ENCODE measurements around the gene HBEGF. TPM values are rescaled to one million over a fixed set of nuclear protein-coding genes. Genes with fewer than 3 reads are reported as not detected.

The HBEGF gene
- polyA plus RNA-seq, 2 of the 4 experiments (the other 2 are of a cell fraction), result 3.4 to 5.0 TPM

- ATAC-seq (no peak), FAIRE-seq (no peak), DNase-seq (ENCODE audit: low read depth in 1 of 2, low spot score in 1 of 2) (no peak)
- ChIA-PET POLR2A (no interaction called here), CTCF (interaction anchor here (1.2 to 1.9 kb wide), 3 partner anchors 36 to 55 kb away, joined by 3 to 6 read pairs (median 3); partner anchors contain the start of gene HBEGF)
- H3K4me2 ChIP-seq, result no peak overlapping the region
- H3K27ac ChIP-seq, result no peak overlapping the region
- H3K4me1 ChIP-seq, result peaks cover 82% of the 10 kb centered on the region
- H3K4me3 ChIP-seq, result no peak overlapping the region
- TF ChIP-seq E2F6 (IDR thresholded peaks at IDR 0.05; ENCODE audit: borderline replicate concordance, low read depth) (no peak), FOSB (CRISPR knock-in tag; IDR thresholded peaks at IDR 0.05) (no peak), KDM1A (IDR thresholded peaks at IDR 0.05; ENCODE audit: low read depth) (no peak), HOXA7 (CRISPR knock-in tag; IDR thresholded peaks at IDR 0.05) (no peak), EHF (CRISPR knock-in tag; IDR thresholded peaks at IDR 0.05) (no peak)
- no peaks in the 10 kb centered on the region for H3K9me3 ChIP-seq
- WGBS (ENCODE audit: missing lambda C conversion rate), result 79% methylated on average over 5 of the region's 5 CpGs
Observed at GRCh38 chr5:140297283-140297682, 49.1 kb downstream of the HBEGF start.

DNA sequence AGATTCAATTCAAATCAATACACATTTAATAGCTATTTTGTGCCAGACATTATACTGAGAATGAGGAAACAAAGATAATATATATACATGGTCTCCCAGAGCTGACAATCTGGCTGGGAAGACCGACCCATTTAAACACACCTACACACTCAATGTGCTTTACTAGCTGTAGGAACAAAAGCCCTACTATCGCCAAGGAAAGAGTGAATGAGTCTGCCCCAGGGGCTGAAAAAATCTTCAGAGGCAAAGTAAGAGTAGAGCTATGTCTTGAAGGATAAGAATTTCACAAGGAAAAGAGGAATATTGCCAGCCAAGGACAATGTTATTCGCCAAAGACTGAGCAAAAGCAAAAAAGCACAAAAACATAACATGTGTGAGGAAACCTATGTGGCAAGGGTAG lies 50.1 kb downstream of the HBEGF start:
- Histone ChIP-seq H3K27ac (no peak overlapping the region), H3K4me2 (no peak overlapping the region), H3K4me1 (peaks cover 85% of the 10 kb centered on the region), H3K4me3 (no peak overlapping the region), H3K9me3 (no peaks in the 10 kb centered on the region)
- WGBS (ENCODE audit: missing lambda C conversion rate), result 92% methylated on average over 3 of the region's 3 CpGs
- FAIRE-seq (no peak), ATAC-seq (no peak), DNase-seq (ENCODE audit: low read depth in 1 of 2, low spot score in 1 of 2) (no peak)
- CTCF ChIA-PET, result interaction anchor here (1.5 to 1.6 kb wide), 2 partner anchors 52 to 56 kb away, joined by 4 to 6 read pairs; no protein-coding TSS in a partner anchor
- POLR2A ChIA-PET, result interaction anchor here (0.5 kb wide), 1 partner anchor 9 kb away, joined by 3 read pairs; no protein-coding TSS in a partner anchor
- no peak for TF ChIP-seq ZFP36 (IDR thresholded peaks at IDR 0.05; ENCODE audit: borderline replicate concordance, partially characterized antibody)

DNA sequence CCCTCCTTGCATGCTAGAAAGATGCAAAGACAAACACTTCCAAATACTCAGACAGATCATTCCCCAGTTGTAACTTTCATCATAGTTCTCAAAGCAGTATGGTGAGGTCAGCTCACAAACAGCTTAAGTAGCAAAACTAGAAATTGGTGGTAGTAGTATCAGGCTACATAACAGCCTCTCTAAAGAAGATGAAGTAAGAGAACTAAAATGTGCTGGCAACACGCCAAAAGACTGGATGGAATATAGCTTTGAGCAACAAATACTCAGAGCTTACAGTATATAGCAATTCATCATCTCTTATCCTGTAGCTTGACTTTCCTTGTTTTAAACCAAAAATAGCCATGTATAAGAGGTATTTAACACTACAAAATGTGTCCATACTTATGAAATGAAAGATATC lies 51.0 kb downstream of the HBEGF start:
- peak in 1 of 2 experiments; percentile 61 for DNase-seq (ENCODE audit: low read depth in 1 of 2, low spot score in 1 of 2)
- Histone ChIP-seq H3K4me1 (peaks cover 84% of the 10 kb centered on the region), H3K4me2 (peak overlapping the region; percentile 29), H3K4me3 (no peak overlapping the region), H3K27ac (no peak overlapping the region; a peak in 1 of 6 replicates), H3K9me3 (no peaks in the 10 kb centered on the region)
- ChIA-PET POLR2A (interaction anchor here (0.7 to 1.1 kb wide), 2 partner anchors 27 to 50 kb away, joined by 3 read pairs; no protein-coding TSS in a partner anchor), CTCF (interaction anchor here (1.5 to 1.6 kb wide), 2 partner anchors 53 to 57 kb away, joined by 4 to 6 read pairs; no protein-coding TSS in a partner anchor)
- WGBS (ENCODE audit: missing lambda C conversion rate), result 0% methylated on average over 1 of the region's 1 CpG
- TF ChIP-seq CEBPB (IDR thresholded peaks at IDR 0.05) (0 out of 4 replicates have a peak, but pooled peaks of 1 of the 2 experiments have one; percentile 8), ZNF302 (CRISPR knock-in tag; IDR thresholded peaks at IDR 0.05) (no peak)
- peak; percentile 62 to 68; a peak in 4 of 6 replicates for ATAC-seq
- FAIRE-seq, result no peak

DNA sequence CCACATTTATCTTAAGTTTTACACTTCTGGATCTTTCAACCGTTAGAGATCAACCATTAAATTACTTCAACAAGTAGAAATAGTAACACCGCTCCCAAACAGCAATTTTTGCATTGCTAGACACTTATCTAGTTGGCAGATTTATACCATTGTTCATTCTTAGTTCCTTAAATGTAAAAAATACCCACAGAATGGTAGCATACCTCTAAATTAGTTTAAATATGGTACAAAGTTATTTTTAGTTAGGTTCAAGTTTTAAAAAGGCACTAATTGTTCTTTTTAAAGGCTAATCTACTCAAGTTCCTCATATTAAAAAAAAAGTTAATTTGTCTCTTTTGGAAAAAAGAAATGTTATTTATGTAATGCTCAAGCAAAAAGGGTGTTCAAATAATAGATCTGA lies 51.6 kb downstream of the HBEGF start:
- POLR2A ChIA-PET, result interaction anchor here (1.1 kb wide), 1 partner anchor 51 kb away, joined by 3 read pairs; no protein-coding TSS in a partner anchor
- CTCF ChIA-PET, result interaction anchor here (3.1 kb wide), 1 partner anchor 57 kb away, joined by 11 read pairs; no protein-coding TSS in a partner anchor
- Histone ChIP-seq H3K4me1 (peaks cover 83% of the 10 kb centered on the region), H3K4me2 (peak overlapping the region; percentile 68; the same call in 2 of the 3 replicates), H3K27ac (peak overlapping the region in 1 of 2 experiments; percentile 5; a peak in 1 of 6 replicates), H3K9me3 (no peaks in the 10 kb centered on the region), H3K4me3 (no peak overlapping the region)
- ATAC-seq (no peak), DNase-seq (ENCODE audit: low read depth in 1 of 2, low spot score in 1 of 2) (no peak), FAIRE-seq (no peak)
- WGBS (ENCODE audit: missing lambda C conversion rate), result 89% methylated on average over 2 of the region's 2 CpGs
- TF ChIP-seq NR3C1 (IDR thresholded peaks at IDR 0.05) (no peak), EP300 (IDR thresholded peaks at IDR 0.05) (no peak), POLR2AphosphoS2 (conservative IDR thresholded peaks at IDR 0.05; ENCODE audit: low read length) (no peak), NPAS2 (CRISPR knock-in tag; IDR thresholded peaks at IDR 0.05; ENCODE audit: borderline replicate concordance) (no peak), TFCP2L1 (CRISPR knock-in tag; IDR thresholded peaks at IDR 0.05) (no peak), ZNF302 (CRISPR knock-in tag; IDR thresholded peaks at IDR 0.05) (no peak), CBX2 (IDR thresholded peaks at IDR 0.05; ENCODE audit: borderline replicate concordance, low read depth) (no peak), HOXA7 (CRISPR knock-in tag; IDR thresholded peaks at IDR 0.05) (no peak), HES2 (IDR thresholded peaks at IDR 0.05) (no peak), NFE2L2 (conservative IDR thresholded peaks at IDR 0.05; ENCODE audit: low read length) (no peak), E2F6 (IDR thresholded peaks at IDR 0.05; ENCODE audit: borderline replicate concordance, low read depth) (no peak), FOSL2 (IDR thresholded peaks at IDR 0.05) (no peak), FOSL2 (CRISPR knock-in tag; IDR thresholded peaks at IDR 0.05) (no peak), RARB (CRISPR knock-in tag; IDR thresholded peaks at IDR 0.05) (no peak), JUNB (IDR thresholded peaks at IDR 0.05) (no peak), ESRRA (IDR thresholded peaks at IDR 0.05; ENCODE audit: borderline replicate concordance, low read length) (no peak), PHF8 (IDR thresholded peaks at IDR 0.05; ENCODE audit: borderline replicate concordance, low read depth) (no peak)
- TF ChIP-seq, protein P1, sequence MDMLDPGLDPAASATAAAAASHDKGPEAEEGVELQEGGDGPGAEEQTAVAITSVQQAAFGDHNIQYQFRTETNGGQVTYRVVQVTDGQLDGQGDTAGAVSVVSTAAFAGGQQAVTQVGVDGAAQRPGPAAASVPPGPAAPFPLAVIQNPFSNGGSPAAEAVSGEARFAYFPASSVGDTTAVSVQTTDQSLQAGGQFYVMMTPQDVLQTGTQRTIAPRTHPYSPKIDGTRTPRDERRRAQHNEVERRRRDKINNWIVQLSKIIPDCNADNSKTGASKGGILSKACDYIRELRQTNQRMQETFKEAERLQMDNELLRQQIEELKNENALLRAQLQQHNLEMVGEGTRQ (IDR thresholded peaks at IDR 0.05), result no peak
- TF ChIP-seq, protein P2, sequence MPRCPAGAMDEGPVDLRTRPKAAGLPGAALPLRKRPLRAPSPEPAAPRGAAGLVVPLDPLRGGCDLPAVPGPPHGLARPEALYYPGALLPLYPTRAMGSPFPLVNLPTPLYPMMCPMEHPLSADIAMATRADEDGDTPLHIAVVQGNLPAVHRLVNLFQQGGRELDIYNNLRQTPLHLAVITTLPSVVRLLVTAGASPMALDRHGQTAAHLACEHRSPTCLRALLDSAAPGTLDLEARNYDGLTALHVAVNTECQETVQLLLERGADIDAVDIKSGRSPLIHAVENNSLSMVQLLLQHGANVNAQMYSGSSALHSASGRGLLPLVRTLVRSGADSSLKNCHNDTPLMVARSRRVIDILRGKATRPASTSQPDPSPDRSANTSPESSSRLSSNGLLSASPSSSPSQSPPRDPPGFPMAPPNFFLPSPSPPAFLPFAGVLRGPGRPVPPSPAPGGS (IDR thresholded peaks at IDR 0.05), result no peak

Data from A549 (cell line).